Measurements from ENCODE around the gene BEST2.
"Not testable (repeated sequence)": the region's sequence is repeated elsewhere in the genome, so short reads cannot be mapped to it uniquely, and the experiment has no call there.

BEST2 gene

DNA sequence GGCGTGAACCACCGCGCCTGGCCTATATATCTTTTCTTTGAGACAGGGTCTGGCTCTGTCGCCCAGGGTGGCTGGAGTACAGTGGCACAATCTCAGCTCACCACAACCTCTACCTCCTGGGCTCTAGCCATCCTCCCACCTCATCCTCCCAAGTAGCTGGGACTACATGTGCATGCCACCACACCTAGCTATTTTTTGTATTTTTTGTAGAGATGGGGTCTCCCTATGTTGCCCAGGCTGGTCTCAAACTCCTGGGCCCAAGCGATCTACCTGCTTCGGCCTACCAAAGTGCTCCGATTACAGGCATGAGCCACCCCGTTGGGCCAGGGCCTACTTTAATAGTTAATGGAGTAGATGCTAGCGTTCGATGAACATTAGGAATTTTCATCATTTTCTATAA lies 31.3 kb upstream of the BEST2 start:
- peak overlapping the region; percentile 82 for H3K4me3 ChIP-seq
- H3K27ac ChIP-seq, result peak overlapping the region; percentile 99
- peaks cover 66% of the 10 kb centered on the region for H4K20me1 ChIP-seq
- peak overlapping the region; percentile 98 for H3K9ac ChIP-seq
- H3K27me3 ChIP-seq, result no peaks in the 10 kb centered on the region
- H3K4me1 ChIP-seq, result peaks cover 42% of the 10 kb centered on the region
- H3K4me2 ChIP-seq, result peak overlapping the region; percentile 88
- peaks cover 51% of the 10 kb centered on the region for H3K36me3 ChIP-seq
- H3K9me3 ChIP-seq, result no peaks in the 10 kb centered on the region
- TF ChIP-seq Cebpa-rat (IDR thresholded peaks at IDR 0.05), result no peak

DNA sequence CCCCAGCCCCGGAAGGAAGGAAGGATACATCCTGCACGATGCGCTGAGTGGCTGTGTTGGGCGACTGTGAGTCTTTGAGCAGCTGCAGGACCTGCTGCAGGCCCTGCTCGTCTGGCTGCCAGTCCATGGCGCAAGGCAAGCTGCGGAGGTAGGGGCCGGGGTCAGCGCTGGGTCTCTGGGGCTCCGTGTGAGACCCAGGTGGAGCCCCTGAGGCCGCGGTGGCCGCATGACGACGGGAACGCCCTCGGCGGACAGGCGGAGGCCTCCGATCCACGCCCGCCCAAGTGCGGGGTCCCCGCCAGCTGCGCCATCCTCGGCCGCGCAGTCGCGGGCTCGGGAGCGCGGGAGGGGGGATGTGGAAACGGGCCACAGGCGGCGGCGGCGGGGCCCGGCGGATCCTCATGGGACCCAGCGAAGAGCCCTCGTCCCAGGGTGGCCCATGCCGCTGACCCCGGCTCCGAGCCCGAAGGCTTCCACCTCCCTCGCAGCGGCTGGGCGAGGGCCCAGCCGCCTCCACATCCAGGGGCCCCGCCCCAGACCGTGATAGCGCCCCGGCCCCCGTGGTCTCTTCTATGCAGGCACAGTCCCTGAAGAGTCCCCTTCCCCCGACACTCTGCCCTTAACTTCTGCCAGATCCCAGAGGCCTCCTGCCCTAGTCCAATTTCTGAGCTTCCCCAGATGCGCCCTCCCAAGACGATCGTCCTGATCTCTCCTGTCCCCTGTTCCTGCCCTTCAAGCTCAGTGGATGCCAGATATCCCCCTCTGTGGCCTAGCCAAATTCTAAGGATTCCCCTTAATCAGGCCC lies 30.5 kb upstream of the BEST2 start:
- no peak for TF ChIP-seq Cebpa-rat (IDR thresholded peaks at IDR 0.05)
- Histone ChIP-seq H4K20me1 (peaks cover 58% of the 10 kb centered on the region), H3K4me2 (peak overlapping the region; percentile 88), H3K36me3 (peaks cover 43% of the 10 kb centered on the region), H3K4me1 (peaks cover 42% of the 10 kb centered on the region), H3K27me3 (no peaks in the 10 kb centered on the region), H3K9me3 (no peaks in the 10 kb centered on the region), H3K27ac (peak overlapping the region; percentile 99), H3K4me3 (peak overlapping the region; percentile 82), H3K9ac (peak overlapping the region; percentile 98)

DNA sequence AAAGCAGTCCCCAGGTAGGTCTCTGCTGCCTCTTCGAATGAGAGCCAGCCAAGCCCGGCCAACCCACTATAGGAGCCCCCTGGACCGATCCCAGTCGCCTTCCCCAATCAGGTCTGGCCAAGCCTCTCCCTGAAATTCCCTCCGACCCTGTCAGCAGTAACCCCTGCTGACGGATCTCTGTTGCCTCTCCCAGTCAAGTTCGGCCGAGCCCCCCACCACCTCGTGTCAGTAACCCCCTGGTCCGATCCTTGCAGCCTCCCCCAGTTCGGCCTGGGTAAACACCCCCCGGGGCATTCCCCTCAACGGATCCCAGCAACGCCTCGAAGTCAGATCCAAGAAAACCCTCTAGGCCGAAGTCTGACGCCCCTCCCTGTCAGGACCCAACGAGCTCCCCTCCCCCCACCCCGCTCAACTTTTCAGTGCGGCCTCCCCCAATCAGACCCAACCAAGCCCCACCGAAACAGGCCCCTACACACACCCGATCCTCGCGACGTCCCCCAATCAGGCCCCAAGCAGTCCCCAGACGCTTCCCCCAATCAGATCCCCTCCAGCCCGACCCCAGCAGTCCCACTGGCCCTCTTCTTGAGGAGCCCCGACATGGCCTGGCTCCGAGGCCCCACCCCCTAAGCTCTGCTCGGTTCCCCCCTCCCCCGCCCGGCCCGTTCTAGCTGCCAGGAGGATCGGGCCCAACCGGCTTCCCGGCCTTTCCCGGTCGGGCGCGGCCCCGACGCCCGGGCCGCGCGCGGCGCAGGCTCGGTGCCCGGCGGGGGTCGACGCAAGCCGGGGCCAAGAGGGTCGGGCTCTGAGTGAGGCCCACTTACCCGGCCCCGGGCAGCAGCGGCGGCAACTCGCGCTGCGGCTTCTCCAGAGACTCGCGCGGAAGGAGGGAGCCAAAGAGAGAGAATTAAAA lies 29.7 kb upstream of the BEST2 start:
- peaks cover 50% of the 10 kb centered on the region for H4K20me1 ChIP-seq
- H3K4me1 ChIP-seq, result peaks cover 42% of the 10 kb centered on the region
- TF ChIP-seq Cebpa-rat (IDR thresholded peaks at IDR 0.05), result no peak
- peak overlapping the region; percentile 99 for H3K27ac ChIP-seq
- H3K9me3 ChIP-seq, result no peaks in the 10 kb centered on the region
- no peaks in the 10 kb centered on the region for H3K27me3 ChIP-seq
- H3K9ac ChIP-seq, result peak overlapping the region; percentile 98
- H3K4me3 ChIP-seq, result peak overlapping the region; percentile 82
- peaks cover 39% of the 10 kb centered on the region for H3K36me3 ChIP-seq
- H3K4me2 ChIP-seq, result peak overlapping the region; percentile 88

DNA sequence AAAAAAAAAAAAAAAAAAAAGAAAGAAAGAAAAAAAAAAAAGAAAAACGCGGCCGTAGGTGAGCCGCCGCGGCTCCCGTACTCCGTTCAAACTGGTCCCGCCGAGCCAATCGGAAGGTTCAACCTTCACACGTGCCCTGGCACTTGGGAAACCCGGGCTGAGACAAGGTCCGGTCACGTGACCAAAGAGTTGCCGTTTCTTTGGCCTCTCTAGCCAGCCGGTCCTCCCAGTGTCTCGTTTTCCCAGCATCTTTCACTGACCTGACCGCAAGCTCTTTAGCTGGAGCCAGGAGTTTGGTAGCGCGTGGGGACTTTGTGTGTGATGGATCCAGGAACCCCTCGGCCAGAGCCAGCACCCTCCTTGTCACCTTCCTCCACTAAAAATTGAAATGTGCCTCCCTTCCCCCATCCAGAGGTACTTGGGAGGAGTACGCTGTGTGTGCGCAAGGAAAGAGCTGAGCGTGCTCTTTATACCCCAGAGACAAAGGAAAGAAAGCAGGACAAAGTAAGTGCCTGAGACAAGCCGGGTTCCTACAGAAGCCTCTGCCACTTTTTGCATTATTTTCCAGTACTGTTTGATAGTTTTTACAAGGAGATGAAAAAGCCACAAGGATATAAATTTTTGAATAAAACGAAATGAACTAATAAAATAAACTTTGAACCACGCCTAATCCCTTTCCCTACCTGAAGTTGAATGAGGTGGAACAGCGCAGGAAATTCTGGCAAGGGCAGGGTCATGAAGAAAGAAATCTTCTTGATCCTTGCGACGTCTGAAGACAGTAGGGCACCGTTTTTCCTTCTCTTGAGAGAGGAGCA lies 28.8 kb upstream of the BEST2 start:
- TF ChIP-seq Cebpa-rat (IDR thresholded peaks at IDR 0.05), result peak; percentile 9; the same call in 1 of the 2 replicates
- Histone ChIP-seq H3K4me1 (peaks cover 36% of the 10 kb centered on the region), H3K9ac (peak overlapping the region; percentile 98), H3K9me3 (no peaks in the 10 kb centered on the region), H3K27ac (peak overlapping the region; percentile 99), H3K36me3 (peaks cover 39% of the 10 kb centered on the region), H3K27me3 (no peaks in the 10 kb centered on the region), H4K20me1 (peaks cover 41% of the 10 kb centered on the region), H3K4me3 (peak overlapping the region; percentile 82), H3K4me2 (peak overlapping the region; percentile 94)

- Histone ChIP-seq H3K27me3 (no peaks in the 10 kb centered on the region), H3K27ac (peak overlapping the region; percentile 99), H4K20me1 (peaks cover 36% of the 10 kb centered on the region), H3K9me3 (no peaks in the 10 kb centered on the region), H3K4me1 (peaks cover 30% of the 10 kb centered on the region), H3K4me2 (peak overlapping the region; percentile 94), H3K36me3 (peaks cover 39% of the 10 kb centered on the region), H3K9ac (peak overlapping the region; percentile 98), H3K4me3 (peak overlapping the region; percentile 82)
- TF ChIP-seq Cebpa-rat (IDR thresholded peaks at IDR 0.05), result no peak
Observed at GRCh38 chr19:12723381-12723640, 28.3 kb upstream of the BEST2 start.

GRCh38 chr19:12723641-12724426 lies 27.8 kb upstream of the BEST2 start, which contains the start of gene TNPO2:
Gene TNPO2, minus strand, starts transcription at chr19:12723932. Its CDS starts 2,955 bp downstream, at chr19:12720977.
- Histone ChIP-seq H4K20me1 (peaks cover 34% of the 10 kb centered on the region), H3K4me2 (peak within 1 kb of the TSS; percentile 94), H3K9ac (peak within 1 kb of the TSS; percentile 98), H3K4me1 (peaks cover 26% of the 10 kb centered on the region), H3K36me3 (peaks cover 39% of the 10 kb centered on the region), H3K9me3 (no peaks in the 10 kb centered on the region), H3K27me3 (no peaks in the 10 kb centered on the region), H3K4me3 (peak within 1 kb of the TSS; percentile 82), H3K27ac (peak within 1 kb of the TSS; percentile 99)
- no peak for TF ChIP-seq Cebpa-rat (IDR thresholded peaks at IDR 0.05)

GRCh38 chr19:12725612-12726011 lies 26.0 kb upstream of the BEST2 start:
- peaks cover 21% of the 10 kb centered on the region for H3K4me1 ChIP-seq
- not testable (repeated sequence) for H3K27ac ChIP-seq

GRCh38 chr19:12726988-12727316 lies 24.6 kb upstream of the BEST2 start:
- Histone ChIP-seq H3K4me3 (no peak overlapping the region), H3K9ac (no peak overlapping the region), H3K9me3 (no peaks in the 10 kb centered on the region), H3K27ac (no peak overlapping the region), H3K36me3 (peaks cover 55% of the 10 kb centered on the region), H4K20me1 (peaks cover 34% of the 10 kb centered on the region), H3K4me2 (no peak overlapping the region), H3K4me1 (peaks cover 33% of the 10 kb centered on the region), H3K27me3 (no peaks in the 10 kb centered on the region)
- TF ChIP-seq Cebpa-rat (IDR thresholded peaks at IDR 0.05), result no peak

More at GRCh38 chr19:12725612-12726011, 26.0 kb upstream of the BEST2 start:
- not testable (repeated sequence) for H3K27me3 ChIP-seq, H3K9me3 ChIP-seq, H3K4me3 ChIP-seq, H3K4me2 ChIP-seq, H3K9ac ChIP-seq
- Histone ChIP-seq H4K20me1 (peaks cover 34% of the 10 kb centered on the region), H3K36me3 (peaks cover 41% of the 10 kb centered on the region)

Measured in BLaER1 (cell line).